Measurements from ENCODE around the gene RPL31. TPM values are rescaled to one million over a fixed set of nuclear protein-coding genes. Genes with fewer than 3 reads are reported as not detected.

Gene RPL31
- total RNA-seq, 2 donors from 2014 or later: 870 to 899 TPM

GRCh38 chr2:100972452-100972851 is 29.6 kb upstream of the RPL31 start:
- ATAC-seq: no peak
- intact Hi-C loops (cut with DNase I): no loop called here
- DNase-seq: no peak

GRCh38 chr2:100974712-100975520 is 27.2 kb upstream of the RPL31 start:
- DNase-seq (no peak), ATAC-seq (no peak)
- intact Hi-C loops (cut with DNase I): no loop called here

GRCh38 chr2:100975521-100975785 is 26.6 kb upstream of the RPL31 start:
- intact Hi-C loops (cut with DNase I): no loop called here
- DNase-seq (no peak), ATAC-seq (no peak)

- no peak for DNase-seq
- ATAC-seq: no peak
- intact Hi-C loops (cut with DNase I): no loop called here
Measured at GRCh38 chr2:100976061-100976460, 26.0 kb upstream of the RPL31 start.

GRCh38 chr2:100976645-100977391 is 25.3 kb upstream of the RPL31 start:
- DNase-seq (no peak), ATAC-seq (no peak)
- intact Hi-C loops (cut with DNase I): no loop called here

GRCh38 chr2:100977511-100977910 is 24.6 kb upstream of the RPL31 start:
- ATAC-seq: no peak
- intact Hi-C loops (cut with DNase I): no loop called here
- no peak for DNase-seq

- intact Hi-C loops (cut with DNase I): no loop called here
- ATAC-seq (no peak), DNase-seq (peak; percentile 70)
Measured at GRCh38 chr2:100978582-100979191, 23.4 kb upstream of the RPL31 start.

- no peak for ATAC-seq
- intact Hi-C loops (cut with DNase I): loop anchor here (5.0 to 10.0 kb wide), 2 partner anchors 155 to 248 kb away; partner anchors contain the start of gene NPAS2 (in 1 of the 2)
- no peak for DNase-seq
Measured at GRCh38 chr2:100980046-100980445, 22.0 kb upstream of the RPL31 start.

- no peak for ATAC-seq
- intact Hi-C loops (cut with DNase I): loop anchor here (5.0 to 10.0 kb wide), 2 partner anchors 156 to 249 kb away; partner anchors contain the start of gene NPAS2 (in 1 of the 2)
Measured at GRCh38 chr2:100981011-100981410, 21.1 kb upstream of the RPL31 start.

GRCh38 chr2:100982431-100982861 is 19.6 kb upstream of the RPL31 start:
- intact Hi-C loops (cut with DNase I): loop anchor here (5.0 to 10.0 kb wide), 2 partner anchors 158 to 250 kb away; partner anchors contain the start of gene NPAS2 (in 1 of the 2)
- ATAC-seq (no peak), DNase-seq (no peak)

More at GRCh38 chr2:100981011-100981410, 21.1 kb upstream of the RPL31 start:
- DNase-seq: no peak

- intact Hi-C loops (cut with DNase I): loop anchor here (5.0 to 10.0 kb wide), 2 partner anchors 158 to 251 kb away; partner anchors contain the start of gene NPAS2 (in 1 of the 2)
- no peak for ATAC-seq
- no peak for DNase-seq
Measured at GRCh38 chr2:100983201-100983600, 18.9 kb upstream of the RPL31 start.

GRCh38 chr2:100983684-100984310 is 18.3 kb upstream of the RPL31 start:
- DNase-seq: peak; percentile 72
- ATAC-seq: peak; percentile 38 to 82
- intact Hi-C loops (cut with DNase I): loop anchor here (2.0 to 10.0 kb wide), 3 partner anchors 159 to 373 kb away; partner anchors contain the start of gene NPAS2 (in 1 of the 2)

- DNase-seq (peak; percentile 86), ATAC-seq (peak; percentile 75 to 76)
- intact Hi-C loops (cut with DNase I): loop anchor here (2.0 to 10.0 kb wide), 5 partner anchors 160 to 374 kb away; partner anchors contain the start of gene NPAS2 (in 1 of the 2)
Measured at GRCh38 chr2:100984892-100985307, 17.2 kb upstream of the RPL31 start.

GRCh38 chr2:100986157-100986556 is 15.9 kb upstream of the RPL31 start:
- intact Hi-C loops (cut with DNase I): loop anchor here (5.0 to 10.0 kb wide), 3 partner anchors 161 to 374 kb away; partner anchors contain the start of gene NPAS2 (in 1 of the 2)
- no peak for DNase-seq
- ATAC-seq: no peak

GRCh38 chr2:100987536-100987935 is 14.6 kb upstream of the RPL31 start:
- no peak for DNase-seq
- no peak for ATAC-seq
- intact Hi-C loops (cut with DNase I): loop anchor here (5.0 to 10.0 kb wide), 3 partner anchors 163 to 375 kb away; partner anchors contain the start of gene NPAS2 (in 1 of the 2)

- ATAC-seq (no peak), DNase-seq (no peak)
- intact Hi-C loops (cut with DNase I): loop anchor here (5.0 to 10.0 kb wide), 3 partner anchors 163 to 376 kb away; partner anchors contain the start of gene NPAS2 (in 1 of the 2)
Measured at GRCh38 chr2:100987974-100988373, 14.1 kb upstream of the RPL31 start.

- no peak for DNase-seq
- no peak for ATAC-seq
- intact Hi-C loops (cut with DNase I): loop anchor here (5.0 to 10.0 kb wide), 3 partner anchors 164 to 377 kb away; partner anchors contain the start of gene NPAS2 (in 1 of the 2)
Measured at GRCh38 chr2:100988630-100989417, 13.3 kb upstream of the RPL31 start.

- ATAC-seq (no peak), DNase-seq (no peak)
- intact Hi-C loops (cut with DNase I): loop anchor here (5.0 to 10.0 kb wide), 3 partner anchors 165 to 377 kb away; partner anchors contain the start of gene NPAS2 (in 1 of the 2)
Measured at GRCh38 chr2:100989666-100990065, 12.4 kb upstream of the RPL31 start.
